GM19240 (cell line): ENCODE results near the gene KLHL22.
"Not testable (repeated sequence)": the region's sequence is repeated elsewhere in the genome, so short reads cannot be mapped to it uniquely, and the experiment has no call there.

Experiments used
- DNase-seq: peaks from one replicate; pipeline ENCODE4 v3.0.0; 2011; ENCODE audit warnings: low spot score; ENCODE audit not compliant: insufficient read length

KLHL22 gene

DNA sequence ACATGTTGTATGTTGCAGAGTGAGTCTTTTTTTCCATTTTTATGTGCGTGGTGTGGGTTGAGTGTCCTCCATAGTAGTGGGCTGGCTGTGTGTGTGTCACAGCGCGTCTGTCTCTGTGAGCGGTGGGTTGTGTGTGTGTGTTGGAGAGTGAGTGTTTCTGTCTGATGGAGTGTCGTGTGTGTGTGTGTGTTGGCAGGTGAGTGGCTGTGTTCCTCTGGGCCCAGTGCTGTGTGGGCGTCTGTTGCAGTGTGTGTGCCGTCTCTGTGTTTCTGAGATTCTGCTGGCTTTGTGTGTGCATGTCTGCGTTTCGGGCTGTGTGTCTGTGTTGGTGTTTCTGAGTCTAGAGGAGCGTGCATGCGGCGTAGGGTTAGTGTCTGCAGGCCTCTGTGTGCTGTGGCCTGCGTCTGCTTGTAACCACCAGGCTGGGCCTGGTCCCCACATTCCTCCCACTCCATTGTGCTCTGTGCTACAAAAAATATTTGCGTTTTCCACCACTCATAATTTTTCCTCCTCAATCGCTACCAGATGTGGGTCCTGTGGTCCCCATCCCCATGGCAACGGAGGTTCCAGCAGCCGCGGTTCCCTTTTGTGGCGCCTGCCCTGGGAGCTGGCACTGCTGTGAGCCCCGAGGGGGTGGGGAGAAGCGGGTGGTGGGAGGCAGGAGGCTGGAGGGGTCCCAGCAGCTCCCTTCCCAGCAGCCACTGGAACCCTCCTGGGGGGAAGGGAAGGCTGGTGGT, 73.2 kb downstream of the KLHL22 start:
- DNase-seq: no peak

DNA sequence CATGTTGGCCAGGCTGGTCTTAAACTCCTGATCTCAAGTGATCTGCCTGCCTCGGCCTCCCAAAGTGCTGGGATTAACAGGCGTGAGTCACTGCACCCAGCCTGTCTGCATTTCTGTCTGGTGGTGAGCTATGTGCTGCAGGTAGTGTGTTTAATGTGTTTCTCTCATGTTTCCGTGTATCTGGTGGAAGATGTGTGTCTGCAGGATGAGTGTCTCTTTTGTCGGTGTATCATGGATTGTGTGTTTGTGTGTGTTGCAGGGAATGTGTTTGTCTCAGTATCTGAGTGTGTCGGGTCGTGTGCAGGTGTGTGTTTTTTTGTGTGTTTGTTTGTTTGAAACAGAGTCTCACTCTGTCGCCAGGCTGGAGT, 74.1 kb downstream of the KLHL22 start:
- DNase-seq: no peak

DNA sequence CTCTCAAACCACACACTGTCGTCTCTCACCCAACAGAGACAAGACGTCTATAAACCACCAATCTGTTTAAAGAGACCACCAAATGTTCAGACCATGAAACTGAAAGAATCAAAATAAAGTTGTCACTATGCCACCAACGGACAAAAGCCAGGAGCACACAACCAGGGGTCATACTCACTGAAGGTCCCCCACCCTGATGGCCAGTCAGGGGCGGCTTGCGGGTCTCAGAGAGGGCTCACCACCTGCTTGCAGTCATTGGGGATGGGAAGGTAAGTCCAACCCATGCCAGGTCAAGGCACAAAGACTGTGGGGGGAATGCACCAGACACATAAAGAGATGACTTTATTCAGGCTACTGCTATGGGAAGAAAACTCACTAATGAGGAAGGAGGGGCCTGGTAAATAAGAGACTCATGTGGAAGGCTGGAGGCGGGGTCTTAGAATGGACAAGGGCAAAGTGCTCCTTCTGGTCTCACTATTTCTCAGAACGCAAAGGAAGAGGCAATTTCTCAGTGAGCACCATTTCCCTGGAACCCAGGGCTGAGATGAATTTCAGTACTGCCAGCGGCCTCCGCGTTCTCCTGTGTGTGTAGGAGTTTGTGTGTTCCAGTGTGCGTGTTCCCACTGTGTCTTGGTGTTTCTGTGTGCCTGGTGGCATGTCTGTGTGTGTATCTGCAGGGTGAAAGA, 75.3 kb downstream of the KLHL22 start:
- no peak for DNase-seq

DNA sequence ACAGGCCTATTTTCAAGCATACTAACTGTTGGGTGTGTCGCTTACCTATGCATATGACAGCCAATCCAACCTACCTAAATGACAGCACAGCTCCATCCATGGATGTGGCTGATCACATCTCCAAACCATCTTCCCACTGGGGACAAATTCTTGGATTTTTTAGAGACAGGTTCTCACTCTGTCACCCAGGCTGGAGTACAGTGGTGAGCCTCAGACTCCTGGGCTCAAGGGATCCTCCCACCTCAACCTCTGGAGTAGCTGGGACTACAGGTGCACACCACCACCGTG, 76.0 kb downstream of the KLHL22 start:
- DNase-seq: no peak

DNA sequence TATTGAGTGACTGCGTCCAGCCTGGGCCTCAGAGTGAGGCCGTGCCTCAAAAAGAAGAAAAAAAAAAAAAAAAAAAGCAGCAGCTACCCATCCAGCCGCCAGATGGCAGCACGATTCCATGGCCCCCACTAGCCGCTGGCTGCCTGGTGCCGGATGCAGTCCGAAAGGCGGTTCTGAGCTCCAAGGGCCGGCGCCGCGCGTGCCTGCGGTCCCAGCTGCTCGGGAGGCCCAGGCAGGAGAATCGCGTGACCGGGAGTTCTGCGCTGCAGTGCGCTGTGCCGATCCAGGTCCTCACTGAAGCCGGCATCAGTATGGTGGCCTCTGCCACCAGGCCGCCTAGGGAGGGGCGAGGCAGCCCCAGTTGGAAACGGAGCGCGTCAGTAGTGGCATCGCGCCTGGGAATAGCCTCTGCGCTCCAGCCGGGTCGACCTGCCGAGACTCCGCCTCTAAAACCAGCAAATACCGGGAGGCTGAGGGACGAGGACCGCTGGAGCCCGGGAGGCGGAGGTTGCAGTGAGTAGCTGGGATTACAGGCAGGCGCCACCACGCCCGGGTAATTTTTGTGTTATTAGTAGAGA, 77.3 kb downstream of the KLHL22 start:
- peak; percentile 88 for DNase-seq

DNA sequence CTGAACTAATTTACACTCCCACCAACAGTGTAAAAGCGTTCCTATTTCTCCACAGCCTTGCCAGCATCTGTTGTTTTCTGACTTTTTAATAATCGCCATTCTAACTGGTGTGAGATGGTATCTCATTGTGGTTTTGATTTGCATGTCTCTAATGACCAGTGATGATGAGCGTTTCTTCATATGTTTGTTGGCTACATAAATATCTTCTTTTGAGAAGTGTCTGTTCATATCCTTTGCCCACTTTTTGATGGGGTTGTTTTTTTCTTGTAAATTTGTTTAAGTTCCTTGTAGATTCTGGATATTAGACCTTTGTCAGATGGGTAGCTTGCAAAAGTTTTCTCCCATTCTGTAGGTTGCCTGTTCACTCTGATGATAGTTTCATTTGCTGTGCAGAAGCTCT, 79.9 kb downstream of the KLHL22 start:
- DNase-seq: not testable (repeated sequence)

DNA sequence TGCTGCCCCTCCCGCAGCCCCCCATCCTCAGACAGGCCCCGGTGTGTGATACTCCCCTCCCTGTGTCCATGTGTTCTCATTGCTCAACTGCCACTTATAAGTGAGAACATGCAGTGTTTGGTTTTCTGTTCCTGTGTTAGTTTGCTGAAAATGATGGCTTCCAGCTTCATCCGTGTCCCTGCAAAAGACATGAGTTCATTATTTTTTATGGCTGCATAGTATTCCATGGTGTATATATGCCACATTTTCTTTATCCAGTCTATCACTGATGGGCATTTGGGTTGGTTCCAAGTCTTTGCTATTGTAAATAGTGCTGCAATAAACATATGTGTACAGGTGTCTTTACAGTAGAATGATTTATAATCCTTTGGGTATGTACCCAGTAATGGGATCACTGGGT, 80.4 kb downstream of the KLHL22 start:
- not testable (repeated sequence) for DNase-seq

DNA sequence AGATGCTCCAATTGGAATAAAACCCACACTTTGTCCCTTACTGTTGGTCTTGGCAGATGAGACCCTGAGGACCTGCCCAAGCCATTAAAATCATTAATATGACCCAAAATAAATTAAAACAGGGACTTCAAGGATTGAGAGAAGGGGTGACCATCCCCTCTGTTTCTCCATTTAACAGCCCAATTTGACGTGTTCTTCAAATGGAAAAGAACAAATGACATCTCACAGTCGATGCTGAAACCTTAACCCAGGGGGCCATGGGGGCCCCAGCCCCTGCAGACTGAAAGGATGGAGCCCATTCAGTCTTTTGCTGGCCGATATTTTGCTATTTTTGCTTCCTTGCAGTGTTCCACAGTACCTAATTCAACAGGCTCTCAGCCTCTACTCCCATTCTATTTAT, 81.1 kb downstream of the KLHL22 start:
- DNase-seq: no peak

DNA sequence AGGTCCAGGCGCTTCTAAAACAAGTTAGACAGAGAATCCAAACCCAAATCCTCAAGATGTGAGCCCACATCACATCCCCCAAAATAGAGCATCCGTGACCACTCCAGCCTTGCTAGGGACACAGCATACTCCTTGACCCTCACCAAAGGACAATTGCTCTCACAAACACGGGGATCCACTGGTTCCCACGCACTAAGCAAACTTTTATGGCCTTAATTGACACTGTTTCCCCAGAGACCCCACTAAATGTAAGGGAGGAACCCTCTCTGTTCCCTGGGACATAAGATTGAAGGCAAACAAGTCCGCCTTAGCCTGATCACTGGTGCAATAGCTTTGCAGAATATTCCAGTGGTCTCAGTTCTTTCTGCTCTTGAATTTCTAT, 81.5 kb downstream of the KLHL22 start:
- DNase-seq: no peak

DNA sequence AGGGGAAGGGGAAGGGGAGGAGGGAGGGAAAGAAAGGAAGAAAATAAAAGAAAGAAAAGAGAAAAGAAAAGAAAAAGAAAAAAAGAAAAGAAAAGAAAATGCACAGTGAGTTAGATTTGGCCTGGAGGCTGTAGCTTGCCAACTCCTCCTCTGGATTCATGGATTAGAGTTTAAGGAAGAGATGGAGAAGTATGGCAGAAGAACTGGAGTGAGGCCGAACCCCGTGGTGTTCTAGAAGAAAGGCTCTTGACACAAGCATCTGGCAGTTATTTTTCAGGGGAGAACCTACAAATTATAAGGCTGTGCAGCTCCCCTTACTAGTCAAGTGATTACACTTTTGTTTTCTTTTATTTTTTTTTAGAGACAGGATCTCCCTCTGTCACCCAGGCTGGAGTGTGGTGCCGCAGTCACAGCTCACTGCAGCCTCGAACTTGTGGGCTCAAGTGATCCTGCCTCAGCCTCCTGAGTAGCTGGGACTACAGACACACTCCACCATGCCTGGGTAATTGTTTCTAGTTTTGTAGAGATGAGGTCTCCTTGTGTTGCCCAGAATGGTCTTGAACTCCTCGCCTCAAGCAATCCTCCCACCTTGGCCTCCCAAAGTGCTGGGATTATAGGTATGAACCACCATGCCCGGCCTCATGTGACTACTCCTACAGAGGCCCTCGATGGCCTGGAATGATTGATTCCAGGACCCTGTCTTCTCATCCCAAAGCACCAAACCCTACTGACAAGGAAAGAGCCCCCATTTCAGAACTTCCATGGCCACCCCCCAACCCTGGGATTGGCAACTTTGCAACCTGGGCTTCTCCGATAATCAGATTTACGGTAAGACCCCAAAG, 82.2 kb downstream of the KLHL22 start:
- no peak for DNase-seq

DNA sequence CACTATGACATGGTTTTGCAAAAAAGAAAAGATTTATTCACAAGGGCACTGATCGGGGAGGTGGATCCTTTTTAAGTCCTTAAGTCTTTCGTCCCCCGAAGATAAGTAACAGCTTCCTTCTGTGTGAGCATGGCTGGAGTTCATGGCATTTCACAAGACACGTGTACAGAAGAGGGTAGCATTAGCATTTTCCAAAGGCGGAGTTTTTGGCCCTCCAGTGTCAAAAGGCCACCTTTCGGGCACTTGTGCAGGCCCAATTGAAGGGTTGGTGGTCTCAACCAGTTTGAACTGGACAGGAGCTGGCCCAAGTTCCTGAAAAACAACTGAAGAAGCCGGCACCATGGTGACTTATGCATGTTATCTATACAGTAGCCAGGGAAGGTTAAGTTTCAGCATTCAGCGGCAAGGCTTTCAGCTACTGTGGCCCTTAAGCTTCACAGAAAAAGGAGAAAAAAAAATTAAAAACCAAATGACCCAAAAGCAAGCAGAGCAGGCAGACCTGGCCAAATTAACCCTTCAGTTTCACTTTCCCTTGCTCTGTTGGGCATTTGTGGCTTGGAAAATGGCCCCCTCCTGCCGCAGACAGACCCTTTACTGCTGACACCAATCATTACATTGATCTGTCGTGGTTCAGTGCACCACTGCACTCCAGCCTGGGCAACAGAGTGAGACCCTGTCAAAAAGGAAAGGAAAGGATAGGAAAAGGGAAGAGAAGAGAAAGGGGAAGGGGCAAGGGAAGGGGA, 83.0 kb downstream of the KLHL22 start:
- no peak for DNase-seq

DNA sequence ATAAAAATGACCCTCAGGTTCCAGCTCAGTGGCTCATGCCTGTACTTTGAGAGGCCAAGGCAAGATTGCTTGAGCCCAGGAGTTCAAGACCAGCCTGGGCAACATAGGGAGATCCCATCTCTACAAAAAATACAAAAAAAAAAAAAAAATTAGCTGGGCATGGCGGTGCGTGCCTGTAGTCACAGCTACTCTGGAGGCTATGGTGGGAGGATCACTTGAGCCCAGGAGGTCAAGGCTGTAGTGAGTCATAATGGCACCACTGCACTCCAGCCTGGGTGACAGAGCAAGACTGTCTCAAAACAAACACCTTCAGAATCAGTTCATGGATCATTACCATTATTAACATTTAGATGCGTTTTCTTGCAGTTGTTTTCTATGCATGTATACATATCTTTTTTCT, 86.2 kb downstream of the KLHL22 start:
- DNase-seq: not testable (repeated sequence)

DNA sequence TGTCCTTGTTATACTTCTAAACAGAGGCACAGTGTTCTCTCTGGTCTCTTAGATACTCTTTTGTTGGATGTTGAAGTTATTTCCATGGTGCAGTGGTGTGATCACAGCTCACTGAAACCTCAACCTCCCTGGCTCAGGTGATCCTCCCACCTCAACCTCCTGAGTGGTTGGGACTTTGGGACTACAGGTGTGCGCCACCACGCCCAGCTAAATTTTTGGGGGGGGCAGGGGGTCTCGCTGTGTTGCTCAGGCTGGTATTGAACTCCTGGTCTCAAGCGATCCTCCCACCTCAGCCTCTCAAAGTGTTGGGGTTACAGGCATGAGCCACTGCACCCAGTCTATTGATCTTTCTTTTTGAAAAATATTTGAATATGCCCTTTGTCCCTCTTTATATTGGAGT, 86.7 kb downstream of the KLHL22 start:
- no peak for DNase-seq

DNA sequence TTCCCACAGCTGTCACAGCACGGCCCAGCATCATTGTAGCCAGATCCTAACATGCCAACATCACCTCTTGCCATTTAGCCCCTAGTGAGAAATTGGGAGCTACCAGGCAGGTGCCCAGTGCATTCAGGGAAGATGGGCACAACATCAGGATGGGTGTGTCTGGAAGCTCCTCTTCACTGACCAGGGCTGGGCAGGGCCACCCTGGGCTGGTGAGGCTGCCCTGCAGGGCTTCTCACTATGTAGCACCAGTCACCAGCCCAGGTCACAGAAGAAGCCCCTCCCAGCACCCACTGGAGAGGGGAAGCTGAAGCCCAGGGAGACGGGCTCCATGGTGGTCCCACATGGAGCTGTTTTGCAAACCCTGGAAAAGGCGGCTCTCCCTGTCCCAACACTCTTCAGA, 87.8 kb downstream of the KLHL22 start:
- DNase-seq: no peak

DNA sequence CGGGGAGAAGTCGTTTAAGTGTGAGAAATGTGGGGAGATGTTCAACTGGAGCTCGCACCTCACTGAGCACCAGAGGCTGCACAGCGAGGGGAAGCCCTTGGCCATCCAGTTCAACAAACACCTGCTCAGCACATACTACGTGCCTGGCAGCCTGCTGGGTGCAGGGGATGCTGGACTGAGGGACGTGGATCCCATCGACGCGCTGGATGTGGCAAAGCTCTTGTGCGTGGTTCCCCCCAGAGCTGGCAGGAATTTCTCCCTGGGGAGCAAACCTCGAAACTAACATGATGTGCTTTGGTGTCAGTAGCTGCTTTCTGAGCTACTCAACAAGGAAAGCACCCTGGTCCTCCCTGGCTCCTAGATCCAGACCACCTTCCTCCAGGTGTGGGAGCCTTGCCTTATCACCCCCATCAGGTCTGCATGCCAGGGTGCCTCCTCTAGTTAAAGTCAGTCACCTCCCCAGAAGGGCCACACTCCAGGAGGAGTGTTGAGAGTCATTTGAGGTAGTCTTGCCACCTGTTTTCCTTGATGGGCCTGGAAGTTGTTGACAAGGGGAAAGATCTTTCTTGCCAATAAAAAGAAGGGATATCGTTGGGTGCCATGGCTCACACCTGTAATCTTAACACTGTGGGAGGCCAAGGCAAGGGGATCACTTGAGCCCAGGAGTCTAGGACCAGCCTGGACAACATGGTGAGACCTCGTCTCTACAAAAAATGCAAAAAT, 88.7 kb downstream of the KLHL22 start:
- DNase-seq: no peak

DNA sequence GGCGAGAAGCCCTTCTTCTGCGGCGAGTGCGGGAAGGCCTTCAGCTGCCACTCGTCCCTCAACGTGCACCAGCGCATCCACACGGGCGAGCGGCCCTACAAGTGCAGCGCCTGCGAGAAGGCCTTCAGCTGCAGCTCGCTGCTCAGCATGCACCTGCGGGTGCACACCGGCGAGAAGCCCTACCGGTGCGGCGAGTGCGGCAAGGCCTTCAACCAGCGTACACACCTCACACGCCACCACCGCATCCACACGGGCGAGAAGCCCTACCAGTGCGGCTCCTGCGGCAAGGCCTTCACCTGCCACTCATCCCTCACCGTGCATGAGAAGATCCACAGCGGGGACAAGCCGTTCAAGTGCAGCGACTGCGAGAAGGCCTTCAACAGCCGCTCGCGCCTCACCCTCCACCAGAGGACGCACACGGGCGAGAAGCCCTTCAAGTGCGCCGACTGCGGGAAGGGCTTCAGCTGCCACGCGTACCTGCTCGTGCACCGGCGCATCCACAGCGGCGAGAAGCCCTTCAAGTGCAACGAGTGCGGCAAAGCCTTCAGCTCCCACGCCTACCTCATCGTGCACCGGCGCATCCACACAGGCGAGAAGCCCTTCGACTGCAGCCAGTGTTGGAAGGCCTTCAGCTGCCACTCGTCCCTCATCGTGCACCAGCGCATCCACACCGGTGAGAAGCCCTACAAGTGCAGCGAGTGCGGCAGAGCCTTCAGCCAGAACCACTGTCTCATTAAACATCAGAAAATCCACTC, 89.5 kb downstream of the KLHL22 start:
- no peak for DNase-seq

DNA sequence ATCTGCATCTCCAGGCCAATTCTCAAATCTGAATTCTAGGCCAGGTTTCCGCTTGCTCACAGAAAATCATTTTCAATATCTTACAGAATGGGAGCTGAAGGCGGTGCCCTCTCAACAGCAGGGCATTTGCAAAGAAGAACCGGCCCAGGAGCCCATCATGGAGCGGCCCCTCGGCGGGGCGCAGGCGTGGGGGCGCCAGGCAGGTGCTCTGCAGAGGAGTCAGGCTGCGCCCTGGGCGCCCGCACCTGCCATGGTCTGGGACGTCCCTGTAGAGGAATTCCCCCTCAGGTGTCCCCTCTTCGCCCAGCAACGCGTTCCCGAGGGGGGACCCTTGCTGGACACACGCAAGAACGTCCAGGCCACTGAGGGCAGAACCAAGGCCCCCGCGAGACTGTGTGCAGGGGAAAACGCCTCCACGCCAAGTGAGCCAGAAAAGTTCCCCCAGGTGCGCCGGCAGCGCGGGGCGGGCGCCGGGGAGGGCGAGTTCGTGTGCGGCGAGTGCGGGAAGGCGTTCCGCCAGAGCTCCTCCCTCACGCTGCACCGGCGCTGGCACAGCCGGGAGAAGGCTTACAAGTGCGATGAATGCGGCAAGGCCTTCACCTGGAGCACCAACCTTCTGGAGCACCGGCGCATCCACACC, 90.2 kb downstream of the KLHL22 start:
- no peak for DNase-seq

DNA sequence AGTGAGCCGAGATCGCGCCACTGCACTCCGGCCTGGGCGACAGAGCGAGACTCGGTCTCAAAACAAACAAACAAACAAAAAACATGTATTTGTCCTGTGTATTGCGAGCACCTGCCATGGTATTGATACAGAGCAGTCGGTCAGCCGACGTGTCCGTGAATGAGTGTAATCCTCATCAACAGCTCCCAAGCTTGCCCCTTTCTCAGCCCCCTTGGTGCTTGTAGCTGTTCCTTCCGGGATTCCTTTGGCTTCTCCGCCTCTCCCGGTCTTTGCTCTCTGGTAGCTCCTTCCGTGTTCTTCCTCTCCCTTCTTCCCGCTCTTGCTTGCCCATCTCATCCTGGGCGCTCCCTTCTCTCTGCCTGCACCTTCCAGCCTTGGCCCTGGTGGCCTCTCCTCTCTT, 90.7 kb downstream of the KLHL22 start:
- DNase-seq: no peak

DNA sequence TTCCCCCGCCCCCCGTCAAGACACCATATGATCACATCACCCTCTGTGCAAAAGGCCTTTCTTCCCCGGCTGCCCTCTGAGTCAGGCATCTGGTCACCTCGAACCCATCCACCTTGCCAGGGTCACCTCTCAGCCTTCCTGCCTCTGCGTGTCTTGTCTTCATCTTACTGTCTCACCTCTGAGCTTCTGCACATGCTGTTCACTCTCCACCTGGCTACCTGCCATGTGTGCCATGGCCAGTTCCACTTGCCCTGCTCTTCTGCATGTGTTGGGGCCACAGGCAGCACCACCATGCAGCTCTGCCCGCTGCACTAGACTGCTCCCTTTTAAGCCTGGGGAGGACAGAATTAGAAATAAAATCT, 91.8 kb downstream of the KLHL22 start:
- DNase-seq: no peak
